GM23338 (cell line): ENCODE measurements around the gene ZSCAN2. TPM values are rescaled to one million over a fixed set of nuclear protein-coding genes. Genes with fewer than 3 reads are reported as not detected.

Experiments used
- ATAC-seq: fragments of 200-7000 bp; cut with Tn5 transposase; 3 replicates; pipeline ENCODE4 v1.9.1; 2020
- DNase-seq: peaks from one replicate; pipeline ENCODE4 v3.0.0-alpha.2; 2015; ENCODE audit warnings: low spot score
- H2AFZ ChIP-seq: fragments of 200-600 bp; sonication (generic); 2 replicates; pipeline ENCODE4 v1.8.0; 2016; ENCODE audit warnings: antibody characterized with exemption, mild to moderate bottlenecking, moderate library complexity
- H3F3A ChIP-seq: fragments of 200-600 bp; sonication (generic); replicated peaks from 2 replicates; pipeline ENCODE4 v1.8.0; 2017; ENCODE audit warnings: antibody characterized with exemption, mixed run types, low read depth
- H3K27ac ChIP-seq: fragments of 200-600 bp; sonication (generic); 2 replicates; pipeline ENCODE4 v1.6.1; 2016; ENCODE audit warnings: low read depth
- H3K27me3 ChIP-seq: fragments of 200-600 bp; sonication (generic); 2 replicates; pipeline ENCODE4 v1.8.0; 2016; ENCODE audit warnings: mild to moderate bottlenecking, mixed run types, moderate library complexity; ENCODE audit not compliant: insufficient read depth
- H3K36me3 ChIP-seq: fragments of 200-600 bp; sonication (generic); 2 replicates; pipeline ENCODE4 v1.8.0; 2016; ENCODE audit warnings: mild to moderate bottlenecking; ENCODE audit not compliant: insufficient read depth
- H3K4me1 ChIP-seq: fragments of 200-600 bp; sonication (generic); 2 replicates; pipeline ENCODE4 v1.8.0; 2016; ENCODE audit warnings: mild to moderate bottlenecking, moderate library complexity; ENCODE audit not compliant: insufficient read depth
- H3K4me2 ChIP-seq: fragments of 200-600 bp; sonication (generic); 2 replicates; pipeline ENCODE4 v1.7.1; 2017; ENCODE audit warnings: mixed run types
- H3K4me3 ChIP-seq: fragments of 200-600 bp; sonication (generic); 2 replicates; pipeline ENCODE4 v1.6.1; 2016; ENCODE audit warnings: mixed run types
- H3K79me2 ChIP-seq: fragments of 200-600 bp; sonication (generic); replicated peaks from 2 replicates; pipeline ENCODE4 v1.8.0; 2017; ENCODE audit warnings: mild to moderate bottlenecking; ENCODE audit not compliant: insufficient read depth
- H3K9me2 ChIP-seq: fragments of 200-600 bp; sonication (generic); 2 replicates; pipeline ENCODE4 v1.8.0; 2017; ENCODE audit not compliant: insufficient read depth
- H4K20me1 ChIP-seq: fragments of 200-600 bp; sonication (generic); replicated peaks from 2 replicates; pipeline ENCODE4 v1.8.0; 2017; ENCODE audit warnings: mild to moderate bottlenecking; ENCODE audit not compliant: insufficient read depth
- H3K27ac Mint-ChIP-seq: 2 replicates; pipeline ENCODE4 v1.8.0; 2020; ENCODE audit warnings: inconsistent platforms, mild to moderate bottlenecking, moderate library complexity, mixed read lengths
- H3K27me3 Mint-ChIP-seq: 3 replicates; pipeline ENCODE4 v1.8.0; 2022; ENCODE audit warnings: low read depth, mild to moderate bottlenecking, moderate library complexity, mixed read lengths, inconsistent platforms; ENCODE audit not compliant: insufficient read depth, poor library complexity
- H3K36me3 Mint-ChIP-seq: 3 replicates; pipeline ENCODE4 v1.8.0; 2021; ENCODE audit warnings: low read depth, mild to moderate bottlenecking, inconsistent platforms, moderate library complexity, mixed read lengths
- H3K4me1 Mint-ChIP-seq: 3 replicates; pipeline ENCODE4 v1.8.0; 2020; ENCODE audit warnings: mild to moderate bottlenecking, inconsistent platforms, mixed read lengths
- H3K4me3 Mint-ChIP-seq: 3 replicates; pipeline ENCODE4 v1.8.0; 2021; ENCODE audit warnings: moderate library complexity, mild to moderate bottlenecking, inconsistent platforms, mixed read lengths
- H3K9me3 Mint-ChIP-seq: 3 replicates; pipeline ENCODE4 v1.8.0; 2020; ENCODE audit warnings: moderate library complexity, mild to moderate bottlenecking, inconsistent platforms, mixed read lengths
- CREB1 ChIP-seq: fragments of 250-450 bp; sonication (Bioruptor Pico); IDR thresholded peaks from 2 replicates; pipeline ENCODE4 v1.5.0; 2020; ENCODE audit warnings: low read depth, mild to moderate bottlenecking, moderate library complexity
- ETS1 ChIP-seq: IDR thresholded peaks from 2 replicates; pipeline ENCODE4 v1.6.1; 2016; ENCODE audit warnings: antibody characterized with exemption
- NANOG ChIP-seq: IDR thresholded peaks from 2 replicates; pipeline ENCODE4 v1.6.1; 2016; ENCODE audit warnings: antibody characterized with exemption, borderline replicate concordance
- REST ChIP-seq: IDR thresholded peaks from one replicate; pipeline ENCODE4 v1.6.1; 2018; ENCODE audit warnings: antibody characterized with exemption; ENCODE audit not compliant: unreplicated experiment
- STAT1 ChIP-seq: IDR thresholded peaks from one replicate; pipeline ENCODE4 v1.6.1; 2016; ENCODE audit warnings: antibody characterized with exemption; ENCODE audit not compliant: unreplicated experiment
- ZNF114 ChIP-seq: fragments of 250-450 bp; sonication (Bioruptor Pico); IDR thresholded peaks from 2 replicates; pipeline ENCODE4 v1.5.0; 2020; ENCODE audit warnings: mild to moderate bottlenecking, moderate library complexity
- ZNF331 ChIP-seq: fragments of 250-450 bp; sonication (Bioruptor Pico); IDR thresholded peaks from 2 replicates; pipeline ENCODE4 v1.5.0; 2020; ENCODE audit warnings: low read depth, mild to moderate bottlenecking, moderate library complexity
- ZNF462 ChIP-seq: fragments of 250-450 bp; sonication (Bioruptor Pico); IDR thresholded peaks from 2 replicates; pipeline ENCODE4 v1.5.0; 2020; ENCODE audit warnings: mild to moderate bottlenecking, moderate library complexity
- polyA plus RNA-seq: library from polyadenylated mRNA; unstranded; fragments of >200 nt; fragmentation: Nextera tagmentation; extraction: Ambion mirVana; gene quantifications from 2 replicates; pipeline ENCODE4 v1.2.1, GENCODE V29; 2016
- total RNA-seq: library from RNA; depleted of rRNA; stranded (reverse); fragments of >200 nt; shearing (Covaris generic); gene quantifications from 2 replicates; pipeline ENCODE4 v1.2.3, GENCODE V29; 2014

The ZSCAN2 gene
- total and polyA plus RNA-seq, 2 experiments from 2014 or later: 45.8 to 63.9 TPM

- Histone ChIP-seq H3K36me3 (peaks cover 66% of the 10 kb centered on the region), H3K79me2 (peaks cover 71% of the 10 kb centered on the region), H3K4me1 (peaks cover 1% of the 10 kb centered on the region; the same call in 1 of the 2 replicates), H3F3A (0 out of 2 replicates have a peak, but pooled peaks cover 15% of the 10 kb centered on the region), H3K27ac (no peak overlapping the region), H3K4me3 (no peak overlapping the region), H3K27me3 (no peaks in the 10 kb centered on the region), H3K9me2 (peaks cover 4% of the 10 kb centered on the region; the same call in 1 of the 2 replicates), H4K20me1 (peaks cover 31% of the 10 kb centered on the region), H3K4me2 (no peak overlapping the region), H2AFZ (no peak overlapping the region)
- H3K27ac Mint-ChIP-seq: no peak overlapping the region
- TF ChIP-seq NANOG (no peak), ZNF462 (no peak), ZNF331 (CRISPR knock-in tag) (no peak), STAT1 (no peak), ETS1 (no peak), CREB1 (CRISPR knock-in tag) (no peak), REST (no peak), ZNF114 (CRISPR knock-in tag) (no peak)
- H3K4me3 Mint-ChIP-seq: no peak overlapping the region
- H3K27me3 Mint-ChIP-seq: peaks cover 22% of the 10 kb centered on the region
- DNase-seq: no peak
- H3K4me1 Mint-ChIP-seq: peaks cover 8% of the 10 kb centered on the region
- H3K9me3 Mint-ChIP-seq: peaks cover 71% of the 10 kb centered on the region
- peaks cover 98% of the 10 kb centered on the region for H3K36me3 Mint-ChIP-seq
- ATAC-seq: no peak
These were observed 20.7 kb downstream of the ZSCAN2 start for GRCh38 chr15:84621358-84621979.
